GM18951 (cell line): ENCODE data around the gene S100Z.
"Not testable (repeated sequence)": the region's sequence is repeated elsewhere in the genome, so short reads cannot be mapped to it uniquely, and the experiment has no call there.

Experiments
- POLR2A ChIP-seq: IDR thresholded peaks from 4 replicates; pipeline ENCODE4 v1.6.1; 2011; ENCODE audit warnings: mild to moderate bottlenecking; ENCODE audit not compliant: insufficient read length, insufficient read depth; ENCODE audit errors: extremely low read depth
- in situ Hi-C: fragments of 300-500 bp; cut with MboI; formaldehyde crosslinking; loops from one replicate; pipeline ENCODE4 v1.12.0; 2022; ENCODE audit warnings: low sequenced_read_pairs, mixed read lengths, inconsistent platforms; ENCODE audit not compliant: unreplicated experiment

The S100Z gene

GRCh38 chr5:76851728-76852369, 2.0 kb downstream of the S100Z start:
- no peak for TF ChIP-seq POLR2A
- in situ Hi-C loops: no loop called here

- no peak for TF ChIP-seq POLR2A
- in situ Hi-C loops: no loop called here
These were observed 3.0 kb downstream of the S100Z start for GRCh38 chr5:76852772-76853171.

- in situ Hi-C loops: not testable (repeated sequence)
These were observed 3.9 kb downstream of the S100Z start for GRCh38 chr5:76853741-76854140.

GRCh38 chr5:76854644-76855043, 4.8 kb downstream of the S100Z start:
- in situ Hi-C loops: no loop called here
- no peak for TF ChIP-seq POLR2A

- in situ Hi-C loops: not testable (repeated sequence)
These were observed 5.7 kb downstream of the S100Z start for GRCh38 chr5:76855501-76855900.

- in situ Hi-C loops: no loop called here
- no peak for TF ChIP-seq POLR2A
These were observed 6.1 kb downstream of the S100Z start for GRCh38 chr5:76855961-76856360.

GRCh38 chr5:76856800-76857199, 7.0 kb downstream of the S100Z start:
- in situ Hi-C loops: not testable (repeated sequence)

GRCh38 chr5:76859591-76860247, 9.9 kb downstream of the S100Z start:
- no peak for TF ChIP-seq POLR2A

GRCh38 chr5:76861612-76862011, 11.8 kb downstream of the S100Z start:
- in situ Hi-C loops: no loop called here
- no peak for TF ChIP-seq POLR2A

More at GRCh38 chr5:76859591-76860247, 9.9 kb downstream of the S100Z start:
- in situ Hi-C loops: no loop called here

- TF ChIP-seq POLR2A: no peak
- in situ Hi-C loops: no loop called here
These were observed 13.2 kb downstream of the S100Z start for GRCh38 chr5:76863001-76863400.

GRCh38 chr5:76866503-76866902, 16.7 kb downstream of the S100Z start:
- in situ Hi-C loops: no loop called here
- TF ChIP-seq POLR2A: no peak

- in situ Hi-C loops: no loop called here
- TF ChIP-seq POLR2A: no peak
These were observed 17.2 kb downstream of the S100Z start for GRCh38 chr5:76867038-76867437.

- TF ChIP-seq POLR2A: no peak
These were observed 18.2 kb downstream of the S100Z start for GRCh38 chr5:76867827-76868693.

GRCh38 chr5:76870046-76870445, 20.2 kb downstream of the S100Z start:
- no peak for TF ChIP-seq POLR2A
- in situ Hi-C loops: loop anchor here (5.0 kb wide), 1 partner anchor 147 kb away; no protein-coding TSS in a partner anchor

More at GRCh38 chr5:76867827-76868693, 18.2 kb downstream of the S100Z start:
- in situ Hi-C loops: no loop called here
